ENCODE measurements around the gene C6orf136. TPM values are rescaled to one million over a fixed set of nuclear protein-coding genes. Genes with fewer than 3 reads are reported as not detected.

Gene C6orf136
- total RNA-seq, 4 donors from 2014 or later: 10.0 to 31.3 (median 15.5) TPM

DNA sequence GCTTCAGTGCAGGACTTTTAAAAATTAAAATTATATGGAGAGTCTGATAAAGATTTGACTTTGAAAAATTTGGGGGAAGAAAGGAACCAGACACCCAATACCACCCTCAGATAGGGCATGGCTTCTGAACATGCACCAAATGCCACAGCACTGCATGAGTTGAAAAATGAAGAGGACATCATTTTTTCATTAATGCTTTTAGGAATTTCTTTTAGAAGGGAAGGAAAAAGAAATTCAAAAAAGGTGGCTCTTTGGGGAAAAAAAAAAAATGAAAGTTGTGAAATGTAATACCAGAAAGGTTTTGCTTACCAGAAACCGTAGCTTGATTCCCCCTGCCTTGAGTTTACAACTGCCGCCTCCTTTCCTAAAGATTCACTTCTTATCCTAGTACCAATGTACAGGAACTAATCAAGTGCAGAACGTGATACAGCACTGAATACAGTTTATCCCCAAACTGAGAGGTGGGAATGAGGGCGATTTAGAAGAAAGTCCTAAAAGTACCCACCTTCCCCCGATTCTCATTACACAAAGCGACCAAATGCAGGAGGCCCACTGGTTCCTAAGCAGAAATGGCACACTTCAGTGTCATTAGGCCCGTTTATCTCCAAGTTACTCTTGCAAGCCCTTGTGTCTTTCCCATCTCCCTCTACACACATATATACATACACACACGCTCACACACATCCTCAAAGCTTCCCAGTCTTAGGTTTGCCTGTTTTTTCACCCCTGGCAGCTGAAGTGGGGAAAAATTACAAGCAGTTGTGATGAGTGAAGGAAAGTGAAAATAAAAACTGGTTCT, 32.7 kb upstream of the C6orf136 start:
- Histone ChIP-seq H3K27me3 (no peaks in the 10 kb centered on the region), H3K4me1 (peaks cover 59% of the 10 kb centered on the region), H3K36me3 (peaks cover 11% of the 10 kb centered on the region), H3K27ac (peak overlapping the region; percentile 98), H3K4me3 (peak overlapping the region; percentile 90), H3K9me3 (no peaks in the 10 kb centered on the region)
- WGBS: 16% methylated on average over 8 of the region's 8 CpGs
- no peak for DNase-seq (ENCODE audit: low spot score in 2 of 2)
- TF ChIP-seq POLR2A (IDR thresholded peaks at IDR 0.05): no peak
- TF ChIP-seq POLR2AphosphoS5 (IDR thresholded peaks at IDR 0.05): no peak
- TF ChIP-seq, protein P1, sequence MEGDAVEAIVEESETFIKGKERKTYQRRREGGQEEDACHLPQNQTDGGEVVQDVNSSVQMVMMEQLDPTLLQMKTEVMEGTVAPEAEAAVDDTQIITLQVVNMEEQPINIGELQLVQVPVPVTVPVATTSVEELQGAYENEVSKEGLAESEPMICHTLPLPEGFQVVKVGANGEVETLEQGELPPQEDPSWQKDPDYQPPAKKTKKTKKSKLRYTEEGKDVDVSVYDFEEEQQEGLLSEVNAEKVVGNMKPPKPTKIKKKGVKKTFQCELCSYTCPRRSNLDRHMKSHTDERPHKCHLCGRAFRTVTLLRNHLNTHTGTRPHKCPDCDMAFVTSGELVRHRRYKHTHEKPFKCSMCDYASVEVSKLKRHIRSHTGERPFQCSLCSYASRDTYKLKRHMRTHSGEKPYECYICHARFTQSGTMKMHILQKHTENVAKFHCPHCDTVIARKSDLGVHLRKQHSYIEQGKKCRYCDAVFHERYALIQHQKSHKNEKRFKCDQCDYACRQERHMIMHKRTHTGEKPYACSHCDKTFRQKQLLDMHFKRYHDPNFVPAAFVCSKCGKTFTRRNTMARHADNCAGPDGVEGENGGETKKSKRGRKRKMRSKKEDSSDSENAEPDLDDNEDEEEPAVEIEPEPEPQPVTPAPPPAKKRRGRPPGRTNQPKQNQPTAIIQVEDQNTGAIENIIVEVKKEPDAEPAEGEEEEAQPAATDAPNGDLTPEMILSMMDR (IDR thresholded peaks at IDR 0.05): no peak
- TF ChIP-seq EP300 (IDR thresholded peaks at IDR 0.05): no peak

DNA sequence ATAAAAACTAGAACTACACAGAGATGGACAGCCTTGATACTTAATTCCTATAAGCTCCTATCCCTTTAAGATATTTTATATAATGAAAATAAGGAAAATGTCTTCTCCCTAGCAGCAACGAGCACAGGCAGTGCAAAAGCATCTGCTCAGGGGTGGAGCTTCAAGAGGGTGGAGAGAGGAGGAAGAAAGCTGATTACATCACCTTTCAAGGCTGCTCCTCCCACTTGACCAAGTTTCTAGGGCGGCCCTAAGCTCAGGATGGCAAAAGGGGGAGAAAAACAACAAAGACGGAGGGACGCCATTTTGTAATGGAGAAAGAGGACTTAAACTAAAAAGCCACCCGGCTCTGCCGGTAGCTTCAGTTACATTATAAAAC, 32.1 kb upstream of the C6orf136 start:
- TF ChIP-seq EP300 (IDR thresholded peaks at IDR 0.05) (no peak), POLR2A (IDR thresholded peaks at IDR 0.05) (peak in 1 of 2 donors; percentile 65), POLR2AphosphoS5 (IDR thresholded peaks at IDR 0.05) (peak in 2 of 3 donors; percentile 11 to 53)
- TF ChIP-seq, protein P1 (IDR thresholded peaks at IDR 0.05): no peak
- peak; percentile 90 to 91 for DNase-seq (ENCODE audit: low spot score in 2 of 2)
- H3K27me3 ChIP-seq: no peaks in the 10 kb centered on the region
- H3K9me3 ChIP-seq: no peaks in the 10 kb centered on the region
- H3K4me1 ChIP-seq: peaks cover 60% of the 10 kb centered on the region
- 0% methylated on average over 6 of the region's 6 CpGs for WGBS
- H3K4me3 ChIP-seq: peak overlapping the region; percentile 90
- H3K36me3 ChIP-seq: peaks cover 14% of the 10 kb centered on the region
- peak overlapping the region; percentile 98 for H3K27ac ChIP-seq

DNA sequence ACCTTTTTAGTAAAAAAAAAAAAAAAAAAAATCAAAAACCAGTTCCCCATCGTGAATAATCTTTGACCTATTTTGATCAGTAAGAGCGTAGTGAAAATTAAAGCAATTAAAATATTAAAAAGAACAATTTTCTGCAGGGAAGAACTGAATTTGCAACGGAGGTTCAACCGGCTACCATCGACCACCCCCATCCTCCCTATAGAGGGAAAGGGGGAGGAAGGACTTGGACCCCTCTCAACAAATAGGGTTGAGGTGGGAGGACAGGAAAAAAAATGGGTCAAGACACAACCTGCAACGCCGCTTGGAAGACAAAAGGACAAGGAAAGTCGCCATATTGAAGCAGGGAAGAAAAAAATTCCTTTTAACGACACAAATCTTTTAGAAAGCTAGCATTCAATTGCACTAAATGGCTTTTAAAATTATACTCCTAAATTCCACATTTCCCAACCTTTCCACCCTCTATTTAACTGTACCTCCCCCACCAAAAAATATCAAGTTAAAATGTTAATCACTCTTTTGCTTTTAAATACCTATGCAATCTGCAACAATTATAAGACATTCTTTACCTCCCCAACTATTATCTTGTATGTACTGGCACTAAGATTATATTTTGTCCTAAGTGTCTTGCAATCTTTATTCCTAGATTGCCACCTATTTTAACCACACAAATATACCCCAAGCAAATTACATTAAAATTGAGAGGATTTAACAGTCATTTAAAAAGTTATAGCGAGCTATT, 31.5 kb upstream of the C6orf136 start:
- peaks cover 56% of the 10 kb centered on the region for H3K4me1 ChIP-seq
- H3K27ac ChIP-seq: peak overlapping the region; percentile 98
- peaks cover 20% of the 10 kb centered on the region for H3K36me3 ChIP-seq
- H3K4me3 ChIP-seq: peak overlapping the region; percentile 90
- DNase-seq (ENCODE audit: low spot score in 2 of 2): no peak
- no peak for TF ChIP-seq EP300 (IDR thresholded peaks at IDR 0.05)
- TF ChIP-seq, protein P1 (IDR thresholded peaks at IDR 0.05): no peak
- TF ChIP-seq POLR2AphosphoS5 (IDR thresholded peaks at IDR 0.05): peak in 2 of 3 donors; percentile 30 to 76
- peak in 1 of 2 donors; percentile 7 for TF ChIP-seq POLR2A (IDR thresholded peaks at IDR 0.05)
- under 1% methylated on average over 10 of the region's 10 CpGs for WGBS
- no peaks in the 10 kb centered on the region for H3K9me3 ChIP-seq
- no peaks in the 10 kb centered on the region for H3K27me3 ChIP-seq

DNA sequence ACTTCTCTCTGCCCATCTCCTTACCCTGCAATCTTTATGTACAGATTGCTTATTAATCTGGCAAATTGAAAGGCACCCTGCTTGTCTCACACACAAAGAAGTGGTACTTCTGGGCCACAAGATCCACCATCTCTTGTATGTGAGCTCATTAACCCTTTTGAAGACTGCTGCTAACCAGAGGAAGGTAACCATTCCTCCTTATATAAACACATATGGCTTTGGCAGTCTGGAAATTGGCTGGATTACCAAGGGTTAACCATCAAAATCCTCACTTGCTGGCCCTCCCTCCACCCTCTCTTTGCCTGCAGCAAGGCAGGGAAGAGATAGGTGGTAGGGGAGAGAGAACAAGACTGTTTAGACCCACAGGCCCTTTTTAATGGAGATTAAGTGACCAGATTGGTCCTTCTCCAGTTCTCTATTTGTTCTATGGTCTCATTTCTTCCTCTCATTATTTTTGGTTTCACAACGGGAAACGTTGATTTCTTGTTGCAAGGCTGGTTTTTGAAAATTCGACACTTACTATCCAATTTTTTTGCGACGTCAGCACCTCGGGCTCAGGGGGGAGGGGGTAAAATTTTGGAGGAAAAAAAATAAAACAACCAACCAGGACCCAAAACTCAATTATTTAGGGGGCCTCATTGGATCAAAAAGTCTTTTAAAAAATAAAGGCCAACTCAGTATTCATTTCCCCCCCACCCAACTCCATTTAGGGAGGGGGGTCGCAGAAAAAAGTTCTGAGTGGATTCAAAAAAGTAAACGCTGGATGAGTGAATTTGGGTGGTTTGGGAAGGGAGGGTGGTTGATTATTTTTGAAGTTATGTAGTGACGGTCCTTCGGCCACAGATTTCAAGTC, 30.7 kb upstream of the C6orf136 start:
- H3K27ac ChIP-seq: peak overlapping the region; percentile 98
- H3K36me3 ChIP-seq: peaks cover 28% of the 10 kb centered on the region
- under 1% methylated on average over 10 of the region's 10 CpGs for WGBS
- DNase-seq (ENCODE audit: low spot score in 2 of 2): no peak
- H3K4me1 ChIP-seq: peaks cover 51% of the 10 kb centered on the region
- H3K27me3 ChIP-seq: no peaks in the 10 kb centered on the region
- H3K9me3 ChIP-seq: no peaks in the 10 kb centered on the region
- TF ChIP-seq POLR2AphosphoS5 (IDR thresholded peaks at IDR 0.05): peak in 1 of 3 donors; percentile 57
- TF ChIP-seq, protein P1 (IDR thresholded peaks at IDR 0.05): no peak
- peak in 1 of 2 donors; percentile 4 for TF ChIP-seq POLR2A (IDR thresholded peaks at IDR 0.05)
- peak overlapping the region; percentile 90 for H3K4me3 ChIP-seq
